SKM-1 treated with dmso at 0.1 percent for 144 hours (cell line): ENCODE data around the gene NOX3.
"Not testable (repeated sequence)": the region's sequence is repeated elsewhere in the genome, so short reads cannot be mapped to it uniquely, and the experiment has no call there.

Experiments
- DNase-seq: peaks from one replicate; lab custom pipeline; 2025; ENCODE audit not compliant: unreplicated experiment; lab: John Stamatoyannopoulos, UW

Gene NOX3

DNA sequence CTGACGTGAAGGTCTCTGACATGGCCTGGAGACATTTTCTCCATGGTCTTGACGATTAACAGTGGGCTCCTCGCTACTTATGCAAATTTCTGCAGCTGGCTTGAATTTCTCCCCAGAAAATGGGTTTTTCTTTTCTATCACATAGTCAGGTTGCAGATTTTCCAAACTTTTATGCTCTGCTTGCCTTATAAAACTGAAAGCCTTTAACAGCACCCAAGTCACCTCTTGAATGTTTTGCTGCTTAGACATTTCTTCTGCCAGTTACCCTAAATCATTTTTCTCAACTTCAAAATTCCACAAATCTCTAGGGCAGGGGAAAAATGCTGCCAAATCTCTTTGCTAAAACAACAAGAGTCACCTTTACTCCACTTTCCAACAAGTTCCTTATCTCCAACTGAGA is 12.9 kb upstream of the NOX3 start:
- not testable (repeated sequence) for DNase-seq

DNA sequence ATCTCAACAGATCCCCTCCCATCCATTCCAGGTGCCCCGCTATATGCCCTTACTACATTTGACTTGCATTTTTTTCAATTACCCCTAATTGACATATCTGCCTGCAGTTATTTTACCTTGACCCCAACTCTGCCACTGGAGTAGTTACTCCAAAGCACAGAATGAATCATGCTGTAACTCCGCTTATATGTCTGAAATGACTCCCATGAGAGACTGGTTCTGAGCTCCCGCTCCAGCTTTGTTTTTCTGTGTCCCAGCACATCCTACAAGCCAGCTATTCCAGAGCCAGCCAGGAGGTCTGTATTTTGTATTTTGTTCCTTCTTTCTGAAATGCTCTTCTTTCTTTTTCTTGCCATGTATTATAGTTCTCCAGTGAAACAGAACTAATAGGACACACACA is 10.9 kb upstream of the NOX3 start:
- DNase-seq: no peak

DNA sequence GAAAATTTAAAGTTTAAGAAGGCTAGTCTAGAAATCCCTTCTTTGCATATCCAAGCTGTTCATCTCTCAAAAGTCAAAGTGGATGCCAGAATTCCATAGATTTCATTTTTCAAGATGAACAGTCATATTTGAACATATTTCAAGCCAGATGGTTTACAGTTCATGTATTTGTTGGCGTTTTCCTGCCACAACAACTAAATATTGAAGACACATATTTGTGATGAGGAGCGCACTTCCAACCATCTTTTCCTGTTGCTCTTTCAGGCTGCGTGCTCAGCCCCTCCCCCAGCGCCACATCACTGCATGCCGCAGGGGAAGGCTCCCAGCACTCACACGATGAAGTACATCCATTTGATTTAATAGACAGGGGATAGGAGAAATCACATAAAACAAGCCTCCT is 5.9 kb upstream of the NOX3 start:
- no peak for DNase-seq

DNA sequence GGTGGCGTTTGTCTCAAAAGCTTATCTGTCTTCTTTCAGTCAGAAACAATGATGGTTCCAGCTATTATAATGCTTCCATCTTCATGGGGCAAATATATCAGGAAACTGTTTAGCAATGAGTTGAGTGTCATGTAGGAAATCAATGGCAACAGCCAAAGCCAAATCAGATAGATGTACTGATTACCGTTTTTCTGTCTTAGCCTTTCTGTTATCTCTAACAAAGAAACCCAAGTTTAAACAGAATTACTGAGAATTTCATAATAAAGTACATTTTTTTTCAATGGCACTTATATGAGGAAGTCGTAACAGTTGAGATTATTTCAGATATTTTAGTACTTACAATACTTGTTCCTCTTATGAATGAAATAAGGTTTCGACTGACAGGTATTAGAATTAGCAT is 1.2 kb downstream of the NOX3 start:
- DNase-seq: no peak

DNA sequence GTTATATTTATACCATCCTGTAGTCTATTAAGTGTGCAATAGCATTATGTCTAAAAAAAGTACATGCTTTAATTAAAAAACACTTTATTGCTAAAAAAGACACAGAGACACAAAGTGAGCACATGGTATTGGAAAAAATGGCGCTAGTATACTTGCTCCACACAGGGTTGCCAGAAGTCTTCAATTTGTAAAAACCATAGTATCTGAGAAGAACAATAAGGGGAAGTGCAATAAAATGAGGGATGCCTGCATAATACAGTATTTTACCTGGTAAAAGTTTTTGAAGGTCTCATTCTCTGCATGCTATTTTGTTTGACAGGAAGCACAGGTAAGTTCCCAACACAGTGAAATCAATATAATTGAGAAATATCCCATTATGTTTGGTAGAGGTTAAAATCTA is 1.6 kb downstream of the NOX3 start:
- no peak for DNase-seq

DNA sequence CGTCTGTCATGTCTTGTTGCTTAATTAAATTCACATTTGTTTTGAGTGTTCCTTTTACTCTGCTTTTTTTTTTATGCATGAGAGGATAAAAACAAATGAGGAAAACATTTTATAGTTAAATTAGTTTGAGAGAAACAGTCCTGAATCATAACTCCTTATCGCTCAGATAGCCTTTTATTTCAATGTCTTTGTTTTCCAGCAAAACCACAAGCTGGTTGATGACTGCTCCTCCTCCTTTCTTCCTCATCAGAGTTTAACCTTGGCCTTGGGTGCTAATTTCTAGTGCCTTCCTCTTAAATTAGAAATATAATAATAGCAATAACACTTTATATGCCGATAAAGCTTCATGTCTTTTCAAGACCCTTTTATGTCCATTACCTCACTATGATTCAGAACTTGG is 3.1 kb downstream of the NOX3 start:
- DNase-seq: no peak

DNA sequence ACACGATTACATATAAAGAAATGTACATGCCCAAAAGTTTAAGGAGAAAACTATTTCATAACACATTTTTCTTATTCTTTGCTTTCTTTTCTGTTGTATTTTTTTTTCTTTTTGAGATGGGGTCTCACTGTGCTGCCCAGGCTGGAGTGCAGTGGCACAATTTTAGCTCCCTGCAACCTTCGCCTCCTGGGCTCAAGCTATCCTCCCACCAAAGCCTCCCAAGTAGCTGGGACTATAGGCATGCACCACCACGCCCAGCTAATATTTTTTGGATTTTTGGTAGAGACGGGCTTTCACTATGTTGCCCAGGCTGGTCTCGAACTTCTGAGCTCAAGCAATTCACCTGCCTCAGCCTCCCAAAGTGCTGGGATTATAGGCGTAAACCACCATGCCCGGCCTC is 4.1 kb downstream of the NOX3 start:
- DNase-seq: not testable (repeated sequence)

DNA sequence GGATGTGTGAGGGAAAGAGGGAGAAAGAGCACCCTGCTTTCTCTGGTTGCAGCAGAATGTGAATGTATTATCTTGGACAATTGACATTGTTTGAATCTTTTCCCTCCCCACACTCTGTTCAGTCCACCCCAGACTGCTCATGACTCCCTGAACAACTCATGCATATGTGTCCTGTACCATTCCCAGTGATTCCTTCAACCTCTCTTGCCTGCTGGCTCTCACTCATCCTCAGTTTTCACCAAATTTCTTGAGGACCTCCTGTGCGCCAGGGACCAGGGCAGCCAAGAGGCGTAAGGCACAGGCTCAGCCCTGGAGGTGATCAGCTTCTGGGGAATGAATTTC is 5.4 kb downstream of the NOX3 start:
- DNase-seq: no peak

DNA sequence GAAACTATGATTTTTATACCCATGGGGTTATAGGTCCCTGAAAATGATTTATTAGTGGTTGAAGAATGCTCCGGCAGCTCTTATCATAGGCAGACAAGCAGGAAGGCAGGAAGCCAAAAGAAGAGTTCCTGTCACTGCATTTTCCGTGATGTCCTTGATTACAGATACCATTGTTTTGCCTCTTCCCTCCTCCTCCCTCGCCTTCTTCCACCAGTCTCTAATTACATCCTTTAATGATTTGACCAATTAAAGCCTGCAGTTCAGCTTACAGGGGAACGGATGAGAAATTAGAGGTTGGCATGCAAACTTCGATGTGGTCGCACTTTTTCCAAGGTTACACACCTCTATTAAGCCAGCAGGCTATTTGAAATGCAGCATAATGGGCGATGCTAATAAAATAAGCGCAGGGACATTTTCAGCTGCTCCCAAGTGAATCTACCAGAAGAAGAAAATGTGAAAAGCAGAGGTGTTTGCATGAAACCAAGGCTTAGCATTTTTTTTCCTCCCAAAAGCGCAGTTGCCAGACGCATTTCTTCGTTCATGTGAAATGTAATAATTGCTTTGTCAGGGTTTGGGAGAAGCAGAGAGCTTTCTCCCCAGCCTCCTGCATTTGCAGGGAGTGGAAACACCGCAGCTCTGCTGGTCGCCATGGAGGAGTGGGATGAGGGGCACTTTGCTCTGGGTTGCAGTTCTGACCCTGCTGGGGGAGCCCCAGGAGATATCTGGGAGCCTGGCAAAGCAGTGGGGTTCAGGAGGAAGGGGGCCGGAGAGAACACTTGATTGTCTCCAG is 6.0 kb downstream of the NOX3 start:
- DNase-seq: no peak

DNA sequence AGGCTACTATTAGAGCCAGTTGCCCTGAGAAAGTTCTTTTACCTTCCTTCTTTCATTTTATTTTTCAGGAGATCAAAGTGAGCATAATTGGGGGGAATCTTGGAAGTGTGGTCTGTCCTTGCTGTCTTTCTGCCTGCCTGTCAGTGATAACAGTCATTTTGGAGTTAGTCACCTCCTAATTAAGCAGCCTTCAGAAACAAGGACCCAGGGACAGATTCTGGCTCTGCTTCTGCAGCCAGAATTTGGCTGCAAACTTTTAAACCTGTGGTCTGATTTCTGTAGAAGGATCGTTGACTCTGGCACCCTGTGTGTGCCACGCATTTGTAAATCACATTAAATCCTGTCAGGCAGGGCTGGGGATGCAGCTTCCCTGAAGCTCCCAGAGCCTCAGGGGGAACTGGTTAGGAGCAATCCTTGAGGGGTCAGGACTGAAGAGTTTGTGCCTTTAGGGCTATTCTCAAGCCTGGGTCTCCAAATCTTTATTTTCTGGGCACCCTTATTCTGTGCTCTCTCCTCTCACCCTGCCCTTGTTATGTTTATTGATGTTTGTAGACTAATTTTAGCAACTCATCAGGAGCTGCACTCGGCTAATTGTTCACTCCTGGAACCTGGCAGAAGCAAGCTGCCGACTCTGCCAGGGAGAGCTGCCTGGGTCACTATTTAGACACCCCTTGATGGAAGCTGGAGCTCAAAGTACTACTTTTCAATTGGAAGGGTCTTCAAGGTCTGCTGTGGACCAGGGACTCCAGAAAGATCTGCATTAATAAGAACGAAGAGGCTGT is 6.8 kb downstream of the NOX3 start:
- no peak for DNase-seq

DNA sequence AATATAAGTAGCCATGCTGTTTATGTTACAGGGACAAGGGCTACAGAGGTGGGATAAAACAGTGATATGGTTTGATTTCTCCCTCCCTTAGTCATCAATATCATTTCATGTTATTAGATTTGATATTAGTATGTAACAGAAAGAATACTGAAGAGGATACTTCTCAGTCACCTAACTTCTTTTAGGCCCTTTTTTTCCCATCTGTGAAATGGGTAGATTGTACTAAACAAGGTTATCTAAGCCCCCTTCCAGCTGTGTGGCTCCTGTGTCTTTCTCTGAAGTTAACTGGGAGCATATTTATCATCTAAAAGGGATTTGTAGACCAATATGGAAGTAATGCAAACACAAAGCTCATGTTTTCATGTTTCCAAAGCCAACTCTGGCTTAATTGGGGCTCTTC is 7.7 kb downstream of the NOX3 start:
- no peak for DNase-seq

DNA sequence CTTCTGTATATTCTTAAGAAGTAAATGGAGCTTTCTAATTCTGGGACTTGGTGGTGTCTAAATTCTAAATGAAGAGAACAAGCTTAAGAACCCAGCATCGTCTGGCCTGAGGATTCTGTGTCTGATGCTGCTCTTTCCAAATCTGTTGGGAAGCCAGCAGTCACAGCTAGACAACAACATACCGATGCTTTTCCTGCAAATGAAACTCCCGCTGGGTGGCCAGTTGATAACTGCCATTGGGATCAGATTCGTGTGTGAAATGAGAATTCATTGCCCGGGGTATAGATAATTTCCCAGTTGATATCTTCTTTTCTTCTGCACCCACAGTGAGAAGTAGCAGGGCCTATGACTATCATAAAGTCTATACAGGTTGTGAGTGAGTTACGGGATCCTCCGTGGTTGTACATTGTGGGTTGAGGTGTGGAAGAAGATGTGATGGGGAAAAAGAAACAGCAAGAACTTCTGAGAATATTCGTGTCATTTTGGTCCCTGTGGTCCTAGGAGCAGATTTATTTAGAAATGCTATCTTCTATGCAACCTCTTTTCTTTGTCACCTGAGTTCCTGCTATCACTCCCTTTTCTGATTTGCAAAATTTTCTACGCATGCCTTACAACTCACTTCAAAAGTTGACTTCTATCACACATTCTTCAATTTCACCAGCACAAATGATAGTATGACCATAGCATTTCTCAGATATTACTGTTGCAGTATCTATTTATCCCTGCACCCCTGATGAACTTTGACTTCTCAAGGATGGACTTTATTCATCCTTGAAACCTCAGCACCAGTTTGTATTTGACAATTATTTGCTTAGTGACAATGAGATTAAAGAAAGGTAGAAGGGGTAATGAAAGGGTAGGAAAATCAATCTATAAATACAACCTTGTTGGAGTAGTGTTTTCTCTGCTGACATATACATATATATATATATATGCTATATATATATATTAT is 10.4 kb downstream of the NOX3 start:
- DNase-seq: no peak

DNA sequence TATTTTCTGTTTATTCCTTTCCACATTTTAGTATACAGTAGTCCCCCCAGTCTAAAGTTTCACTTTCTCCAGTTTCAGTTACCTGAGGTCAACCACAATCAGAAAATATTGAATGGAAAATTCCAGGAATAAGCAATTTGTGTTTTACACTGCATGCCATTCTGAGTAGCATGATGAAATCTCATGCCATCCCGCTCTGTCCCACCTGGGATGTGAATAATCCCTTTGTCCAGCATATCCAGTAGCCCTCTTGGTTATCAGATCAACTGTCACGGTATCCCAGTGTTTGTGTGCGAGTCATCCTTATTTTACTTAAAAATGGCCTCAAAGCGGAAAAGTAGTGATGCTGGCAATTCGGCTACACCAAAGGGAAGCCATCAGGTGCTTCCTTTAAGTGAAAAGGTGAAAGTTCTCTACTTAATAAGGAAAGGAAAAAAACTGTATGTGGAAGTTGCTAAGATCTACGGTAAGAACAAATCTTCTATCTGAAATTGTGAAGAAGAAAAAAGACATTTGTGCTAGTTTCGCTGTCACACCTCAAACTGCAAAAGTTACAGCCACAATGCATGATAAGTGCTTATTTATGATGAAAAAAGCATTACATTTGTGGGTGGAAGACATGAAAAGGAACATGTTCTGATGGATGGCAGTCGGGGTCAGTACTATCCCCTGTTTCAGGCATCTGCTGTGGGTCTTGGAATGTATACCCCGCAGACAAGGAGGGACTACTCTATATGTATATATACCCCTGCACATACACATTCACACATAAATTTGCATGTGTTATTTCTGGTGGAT is 11.3 kb downstream of the NOX3 start:
- no peak for DNase-seq

DNA sequence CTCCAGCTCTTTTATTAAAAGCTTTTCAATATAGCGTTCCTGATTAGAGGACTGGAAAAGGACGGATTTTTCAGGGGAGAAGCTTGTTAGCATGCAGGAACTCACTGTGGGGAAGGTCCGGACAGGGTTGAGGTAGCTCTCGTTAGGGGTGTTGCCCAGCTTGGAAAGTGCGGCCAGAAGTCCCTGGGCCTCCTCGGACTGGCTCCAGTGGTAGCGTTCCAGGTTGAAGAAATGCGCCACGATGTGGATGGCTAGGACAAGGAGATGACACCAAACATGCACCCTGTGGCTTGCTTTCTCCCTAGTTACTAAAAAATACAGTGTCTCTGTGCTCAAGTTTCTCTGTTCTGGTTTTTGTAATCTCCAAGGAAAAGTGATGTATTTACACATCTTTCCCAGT is 12.5 kb downstream of the NOX3 start:
- DNase-seq: no peak

DNA sequence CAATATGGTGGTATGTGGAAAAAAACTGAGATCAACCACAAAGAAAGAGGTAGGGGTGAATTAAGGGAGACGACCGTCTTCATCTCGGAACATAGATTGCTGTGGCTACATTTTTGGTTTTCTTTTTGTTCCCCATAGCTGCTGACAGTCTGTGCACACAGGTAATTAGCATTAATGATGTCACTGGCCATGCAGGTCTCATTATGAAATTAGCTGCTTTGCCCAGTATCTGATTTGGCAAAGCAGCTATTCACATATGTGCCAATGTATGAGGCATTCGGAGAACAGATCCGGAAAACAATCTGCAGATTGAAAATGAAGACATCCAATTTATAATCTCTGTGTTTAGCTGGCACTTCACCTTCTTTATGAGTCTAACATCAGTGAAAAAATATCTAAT is 13.1 kb downstream of the NOX3 start:
- no peak for DNase-seq

DNA sequence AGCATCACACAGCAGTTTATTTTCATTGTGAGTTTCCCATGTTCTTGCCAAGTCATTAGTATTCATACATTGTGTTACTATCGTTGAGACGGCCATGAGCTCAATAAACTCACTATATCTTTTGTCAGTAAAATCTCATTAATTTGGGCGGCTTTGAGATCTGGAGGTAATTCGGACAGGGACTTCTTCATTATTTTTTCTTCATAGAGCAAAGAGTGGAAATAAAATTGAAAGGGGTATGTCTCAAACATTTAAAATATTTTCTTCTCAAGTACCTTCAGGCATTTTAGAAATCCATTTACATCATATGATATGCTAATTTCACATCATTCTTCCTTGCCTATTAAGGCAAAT is 14.6 kb downstream of the NOX3 start:
- no peak for DNase-seq

DNA sequence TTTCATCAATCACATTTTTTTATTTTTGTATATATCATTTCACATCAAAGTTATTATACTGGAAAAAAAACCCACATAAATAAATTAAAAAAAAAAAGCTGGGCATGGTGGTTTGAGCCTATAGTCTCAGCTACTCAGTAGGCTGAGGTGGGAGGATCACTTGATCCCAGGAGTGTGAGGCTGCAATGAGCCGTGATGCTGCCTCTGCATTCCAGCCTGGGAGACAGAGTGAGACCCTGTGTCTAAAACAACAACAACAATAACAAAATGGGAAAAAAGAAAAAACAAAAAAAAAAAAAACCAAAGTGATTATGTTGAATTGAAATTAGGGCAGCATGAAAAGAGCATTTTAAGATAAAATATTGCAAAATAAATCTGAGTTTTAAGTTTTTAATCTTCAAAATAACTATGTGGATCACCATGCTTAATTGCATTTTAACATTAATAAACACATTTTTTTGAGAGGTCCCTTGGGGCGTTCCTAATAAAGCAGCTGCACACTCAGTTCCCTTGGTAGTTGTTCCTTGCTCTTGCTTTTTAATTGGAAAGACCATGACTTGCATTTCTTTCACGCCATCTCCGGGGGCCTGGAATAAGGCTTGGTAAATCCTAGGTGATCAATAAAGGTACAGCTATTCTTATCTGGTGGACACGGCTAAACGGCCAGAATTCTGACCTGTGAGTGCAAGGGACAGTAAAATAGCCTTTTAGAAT is 15.1 kb downstream of the NOX3 start:
- DNase-seq: no peak

DNA sequence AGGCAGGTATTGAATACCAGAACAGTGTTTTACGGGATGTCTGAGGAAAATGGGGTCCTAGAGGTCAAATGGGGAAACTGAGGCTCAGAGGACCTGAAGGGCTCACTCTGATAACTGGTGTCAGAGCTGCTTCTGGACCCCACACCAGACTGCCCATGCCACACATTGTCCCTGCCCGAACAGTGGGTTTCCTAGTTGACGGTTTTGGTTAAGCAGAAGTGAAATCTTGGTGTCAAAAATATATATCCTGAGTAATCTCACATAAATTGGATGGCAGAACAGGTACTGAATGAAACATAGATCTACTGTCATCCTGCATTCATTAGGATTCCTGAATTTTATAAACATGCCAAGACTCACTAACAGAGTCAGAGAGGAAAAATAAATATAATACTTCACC is 16.3 kb downstream of the NOX3 start:
- DNase-seq: no peak

DNA sequence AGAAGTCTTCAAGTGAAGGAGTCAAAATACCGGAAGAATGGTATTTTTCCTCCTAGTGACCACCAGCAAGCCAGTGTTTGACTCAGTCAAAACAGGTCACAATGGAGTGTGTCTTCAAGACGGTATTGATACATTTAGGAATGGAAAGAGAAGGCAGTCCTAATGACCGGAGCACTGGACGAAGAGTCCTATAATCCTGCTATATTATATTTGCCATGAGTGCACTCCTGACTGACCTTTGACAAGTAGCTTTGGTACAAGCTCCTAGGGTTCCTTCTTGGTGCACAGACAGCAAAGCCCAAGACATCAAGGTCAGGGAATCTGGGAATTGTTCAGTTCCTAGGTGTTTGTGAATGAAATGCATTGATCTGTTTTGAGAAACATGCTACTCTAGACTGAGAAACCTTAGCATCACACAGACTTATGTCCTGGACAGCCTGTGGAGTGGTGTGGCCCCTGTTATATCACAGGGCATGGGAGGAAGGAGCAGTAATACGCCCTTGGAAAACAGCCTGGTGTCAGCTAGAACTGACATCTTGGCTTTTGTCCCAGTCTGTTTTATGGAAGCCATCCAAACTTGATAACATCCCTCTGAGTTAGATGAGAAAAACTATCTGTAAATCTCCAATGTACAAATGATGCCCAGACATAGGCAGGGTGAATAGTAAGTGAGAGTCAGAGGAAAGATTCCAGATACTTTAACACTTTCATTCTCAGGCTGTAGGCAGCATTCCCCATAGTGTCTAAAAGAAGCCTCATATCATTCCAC is 18.5 kb downstream of the NOX3 start:
- no peak for DNase-seq
